Stimulated activated CD4-positive, alpha-beta T cell treated with anti-CD3 and anti-CD28 coated beads, Interleukin-2, amount 100 ng/mL, for 4 hours (primary cell): ENCODE measurements around the gene SIGLEC11.
"Not testable (repeated sequence)": the region's sequence is repeated elsewhere in the genome, so short reads cannot be mapped to it uniquely, and the experiment has no call there.

Experiments
- DNase-seq: peaks from one replicate; pipeline ENCODE4 v3.0.0-alpha.2; 2020; ENCODE audit warnings: low read depth

SIGLEC11 gene, protein sequence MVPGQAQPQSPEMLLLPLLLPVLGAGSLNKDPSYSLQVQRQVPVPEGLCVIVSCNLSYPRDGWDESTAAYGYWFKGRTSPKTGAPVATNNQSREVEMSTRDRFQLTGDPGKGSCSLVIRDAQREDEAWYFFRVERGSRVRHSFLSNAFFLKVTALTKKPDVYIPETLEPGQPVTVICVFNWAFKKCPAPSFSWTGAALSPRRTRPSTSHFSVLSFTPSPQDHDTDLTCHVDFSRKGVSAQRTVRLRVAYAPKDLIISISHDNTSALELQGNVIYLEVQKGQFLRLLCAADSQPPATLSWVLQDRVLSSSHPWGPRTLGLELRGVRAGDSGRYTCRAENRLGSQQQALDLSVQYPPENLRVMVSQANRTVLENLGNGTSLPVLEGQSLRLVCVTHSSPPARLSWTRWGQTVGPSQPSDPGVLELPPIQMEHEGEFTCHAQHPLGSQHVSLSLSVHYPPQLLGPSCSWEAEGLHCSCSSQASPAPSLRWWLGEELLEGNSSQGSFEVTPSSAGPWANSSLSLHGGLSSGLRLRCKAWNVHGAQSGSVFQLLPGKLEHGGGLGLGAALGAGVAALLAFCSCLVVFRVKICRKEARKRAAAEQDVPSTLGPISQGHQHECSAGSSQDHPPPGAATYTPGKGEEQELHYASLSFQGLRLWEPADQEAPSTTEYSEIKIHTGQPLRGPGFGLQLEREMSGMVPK

DNA sequence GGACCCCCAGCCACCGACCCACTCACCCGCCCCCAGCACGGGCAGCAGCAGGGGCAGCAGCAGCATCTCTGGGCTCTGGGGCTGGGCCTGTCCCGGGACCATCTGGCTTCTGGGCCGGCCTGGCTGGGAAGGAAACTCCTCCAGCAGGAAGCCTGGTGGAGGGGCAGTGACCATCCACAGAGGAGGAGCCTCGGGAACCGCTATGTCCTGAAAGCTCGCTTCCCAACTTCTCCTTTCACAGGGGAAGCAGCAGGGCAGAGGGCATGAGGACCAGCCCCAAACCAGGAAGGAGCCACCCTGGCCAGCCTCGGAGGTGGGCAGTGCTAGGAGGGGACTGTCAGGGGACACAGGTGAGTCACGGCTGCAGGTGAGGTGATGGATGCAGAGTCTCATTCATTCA is at the start of gene SIGLEC11:
TSS of gene SIGLEC11 (minus strand) at position 193 of the 400 bp plus-strand sequence. CDS start at position 102, 91 bp downstream.
- not testable (repeated sequence) for DNase-seq

DNA sequence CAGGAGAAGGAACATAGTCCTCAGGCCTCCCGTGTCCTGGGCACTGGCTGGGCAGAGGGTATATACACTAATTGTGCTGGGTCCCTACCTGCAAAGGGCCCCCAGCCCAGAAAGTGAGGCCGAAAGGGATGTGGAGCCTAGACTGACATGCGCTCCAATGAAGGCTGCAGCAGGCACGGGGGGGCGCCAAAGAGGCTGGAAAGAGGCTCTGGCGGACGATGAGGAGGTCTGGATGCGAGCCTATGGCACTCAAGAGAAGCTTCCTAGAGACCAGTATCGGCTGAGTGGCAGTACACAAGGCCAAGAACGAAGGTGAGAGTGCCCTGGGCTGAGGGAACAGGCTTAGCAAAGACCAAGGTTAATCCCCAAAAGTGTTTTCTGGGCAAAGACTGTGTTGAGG is 47.6 kb upstream of the SIGLEC11 start:
- DNase-seq: no peak

DNA sequence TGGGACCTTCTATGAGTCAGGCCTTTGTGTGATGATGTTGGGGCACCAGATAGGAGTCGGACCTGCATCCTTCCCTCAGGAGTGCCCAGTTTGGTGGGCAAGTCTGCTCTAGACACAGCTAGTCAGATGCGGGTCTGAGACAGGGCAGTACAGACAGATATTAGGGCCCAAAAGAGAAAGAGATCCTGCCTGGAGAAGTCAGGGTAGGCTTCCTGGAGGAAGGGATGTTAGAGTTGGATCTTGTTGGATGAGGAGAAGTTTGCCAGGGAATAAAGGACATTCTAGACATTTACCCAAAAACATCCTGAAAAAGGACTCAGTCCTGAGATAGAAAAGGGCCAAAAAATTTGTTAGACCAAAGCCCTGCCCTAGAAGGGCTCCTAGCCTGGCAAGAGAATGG is 47.0 kb upstream of the SIGLEC11 start:
- no peak for DNase-seq

DNA sequence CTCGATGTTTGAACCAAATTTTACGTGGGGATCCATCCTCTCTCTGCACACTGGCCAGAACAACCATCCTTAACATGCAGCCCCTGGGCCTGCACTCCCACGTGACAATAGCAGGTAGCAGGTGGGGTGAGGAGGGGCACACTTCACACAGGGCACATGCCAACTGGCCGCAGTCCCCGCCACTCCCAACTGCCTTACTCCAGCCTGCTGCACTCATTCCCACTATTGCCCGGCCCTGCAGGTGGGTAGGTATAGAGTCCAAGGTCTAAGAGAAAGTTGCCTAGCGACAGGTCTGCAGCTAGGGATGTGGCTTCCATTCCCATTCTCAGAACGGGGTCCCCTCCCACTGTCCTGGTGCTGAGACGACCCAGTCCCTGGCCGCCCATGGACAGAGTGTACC is 46.2 kb upstream of the SIGLEC11 start:
- no peak for DNase-seq

DNA sequence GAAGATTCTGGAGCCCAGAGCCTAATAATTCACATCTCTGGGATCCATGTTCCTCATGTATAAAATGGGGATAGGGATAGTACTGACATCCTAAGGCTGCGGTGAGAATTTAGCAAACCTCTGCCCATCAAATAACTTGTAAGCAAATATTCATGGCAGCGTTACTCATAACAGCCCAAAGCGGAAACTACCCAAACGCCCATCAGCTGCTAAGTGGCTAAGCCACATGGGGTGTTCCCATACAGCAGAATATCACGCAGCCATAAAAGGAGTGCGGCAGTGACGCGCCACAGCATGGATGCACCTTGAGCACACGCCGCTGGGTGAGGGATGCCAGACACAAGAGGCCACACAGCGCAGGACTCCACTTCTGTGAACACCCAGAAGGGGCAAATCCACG is 44.5 kb upstream of the SIGLEC11 start:
- DNase-seq: no peak

DNA sequence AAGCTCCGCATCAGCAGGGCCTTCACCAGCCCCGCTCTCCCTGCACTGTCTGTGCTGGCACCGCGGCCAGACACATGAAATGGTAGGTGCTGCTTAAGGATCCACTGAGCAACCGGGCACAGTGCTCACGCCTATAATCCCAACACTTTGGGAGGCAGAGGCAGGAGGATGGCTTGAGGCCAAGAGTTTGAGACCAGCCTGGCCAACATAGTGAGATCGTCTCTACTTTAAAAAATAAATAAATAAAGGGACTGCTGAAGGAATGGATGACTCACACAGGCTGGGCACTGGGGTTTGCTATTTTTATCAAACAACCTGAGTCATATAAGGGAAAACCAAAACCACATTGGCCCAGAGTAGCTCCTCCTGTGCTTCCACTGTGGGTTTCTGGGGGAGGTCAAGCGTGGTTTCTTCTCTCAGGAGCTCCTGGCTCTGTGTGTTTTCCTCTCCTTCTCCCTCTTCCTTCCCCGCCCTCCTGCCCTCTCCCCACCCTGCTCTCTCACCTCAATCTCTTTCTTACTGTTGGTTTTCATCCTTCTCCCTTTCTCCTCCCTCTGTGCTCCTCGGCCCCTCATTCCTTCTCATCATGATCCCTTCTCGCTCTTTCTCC is 42.9 kb upstream of the SIGLEC11 start:
- no peak for DNase-seq

DNA sequence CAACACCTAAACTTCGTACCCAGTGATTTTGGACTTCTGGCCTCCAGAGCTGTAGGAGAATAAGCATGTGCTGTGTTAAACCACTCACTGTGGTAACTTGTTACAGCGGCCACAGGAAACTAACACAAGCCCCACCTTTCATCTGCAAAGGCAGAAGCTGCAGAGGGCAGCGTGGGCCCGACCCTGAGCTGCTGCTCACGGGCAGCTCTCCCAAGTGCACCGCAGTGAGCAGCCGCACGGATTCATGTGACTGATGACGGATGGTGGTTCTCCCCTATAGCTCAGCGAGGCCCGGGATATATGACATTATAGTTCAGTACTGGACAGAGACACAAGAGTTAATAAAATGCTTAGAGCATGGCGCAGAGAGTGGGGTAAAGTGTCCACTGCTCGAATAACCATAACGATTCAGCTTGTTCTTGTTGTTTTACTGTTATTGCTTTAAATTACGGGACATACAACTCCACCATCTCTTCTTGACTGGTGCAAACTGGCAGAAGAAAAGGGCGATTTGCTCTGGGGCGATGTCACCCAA is 42.3 kb upstream of the SIGLEC11 start:
- no peak for DNase-seq

DNA sequence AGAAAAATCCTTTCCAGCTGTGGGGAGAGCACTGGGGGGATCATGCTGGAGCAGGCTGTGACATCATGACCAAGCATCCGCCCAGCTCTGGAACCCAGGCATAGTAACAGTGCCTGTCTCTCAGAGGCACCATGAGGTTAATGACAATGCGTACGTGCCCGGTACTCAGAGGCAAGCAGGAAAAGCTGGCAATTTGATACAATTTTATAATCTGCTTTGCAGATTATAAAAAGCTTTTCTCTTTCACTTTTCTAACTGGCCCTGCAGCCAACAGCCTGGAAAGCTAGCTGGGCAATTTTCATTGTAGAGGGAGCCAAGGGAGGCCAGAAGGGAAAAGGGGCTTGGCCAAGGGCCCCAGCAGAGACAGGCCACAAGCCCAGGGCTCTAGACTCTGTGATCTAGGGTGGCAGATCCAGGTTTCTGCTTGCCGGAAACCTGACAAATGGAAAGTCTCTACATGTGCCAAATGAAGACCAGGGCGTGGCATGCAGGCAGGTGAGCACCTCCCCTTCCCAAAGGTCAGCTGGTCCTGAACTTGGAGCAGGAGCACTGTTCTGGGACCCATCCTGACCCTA is 41.5 kb upstream of the SIGLEC11 start:
- no peak for DNase-seq

DNA sequence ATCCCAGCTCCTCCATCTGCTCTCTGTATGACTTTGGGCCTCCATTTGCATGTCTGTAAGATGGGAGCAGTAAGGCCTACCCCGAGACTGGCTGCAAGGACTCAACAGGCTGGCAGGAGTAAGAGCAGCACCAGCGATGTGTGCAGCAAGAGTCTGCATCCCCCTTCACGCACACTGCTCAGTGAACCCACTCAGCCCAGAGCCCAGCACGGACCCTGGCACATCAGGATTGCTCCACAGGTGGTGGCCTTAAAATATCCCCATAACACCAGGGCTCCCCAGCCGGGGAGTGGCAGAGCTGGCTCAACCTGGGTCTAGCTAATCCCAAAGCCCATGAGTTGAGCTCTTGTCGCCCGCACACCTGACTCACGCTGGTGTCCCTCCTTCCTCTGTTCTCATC is 40.8 kb upstream of the SIGLEC11 start:
- no peak for DNase-seq

DNA sequence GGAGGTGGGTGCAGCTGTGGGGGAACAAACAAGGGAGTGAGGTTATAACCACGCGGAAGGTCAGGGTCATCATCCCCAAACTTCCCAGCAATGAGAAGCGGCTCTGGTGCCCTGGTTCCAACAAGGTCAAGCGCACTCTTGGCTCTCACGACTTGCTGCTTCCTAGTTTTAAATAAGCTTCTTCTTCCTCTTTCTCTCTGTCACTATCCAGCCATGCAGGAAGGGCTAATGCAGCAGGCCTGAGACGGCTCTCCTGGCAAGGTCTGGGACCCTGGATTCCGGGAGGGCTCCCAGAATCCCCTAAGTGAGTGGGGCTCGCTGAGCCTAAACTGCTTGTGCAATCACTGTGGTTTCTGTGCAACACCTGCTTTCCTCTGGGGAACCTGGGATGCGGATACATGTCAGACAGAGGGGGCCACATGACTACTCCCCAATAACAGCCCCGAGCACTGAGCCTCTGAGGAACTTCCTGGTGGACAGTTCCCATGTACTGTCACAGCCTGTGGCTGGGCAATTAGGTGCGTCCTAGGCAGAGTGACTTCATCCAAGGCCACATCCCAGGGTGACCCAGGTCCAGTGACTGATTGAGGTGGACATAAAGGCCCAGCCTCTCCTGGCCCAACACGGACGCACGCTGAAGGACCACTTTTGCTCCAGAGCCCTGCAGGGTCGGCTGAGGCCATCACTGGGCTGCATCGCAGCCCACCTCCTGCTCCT is 40.0 kb upstream of the SIGLEC11 start:
- no peak for DNase-seq

DNA sequence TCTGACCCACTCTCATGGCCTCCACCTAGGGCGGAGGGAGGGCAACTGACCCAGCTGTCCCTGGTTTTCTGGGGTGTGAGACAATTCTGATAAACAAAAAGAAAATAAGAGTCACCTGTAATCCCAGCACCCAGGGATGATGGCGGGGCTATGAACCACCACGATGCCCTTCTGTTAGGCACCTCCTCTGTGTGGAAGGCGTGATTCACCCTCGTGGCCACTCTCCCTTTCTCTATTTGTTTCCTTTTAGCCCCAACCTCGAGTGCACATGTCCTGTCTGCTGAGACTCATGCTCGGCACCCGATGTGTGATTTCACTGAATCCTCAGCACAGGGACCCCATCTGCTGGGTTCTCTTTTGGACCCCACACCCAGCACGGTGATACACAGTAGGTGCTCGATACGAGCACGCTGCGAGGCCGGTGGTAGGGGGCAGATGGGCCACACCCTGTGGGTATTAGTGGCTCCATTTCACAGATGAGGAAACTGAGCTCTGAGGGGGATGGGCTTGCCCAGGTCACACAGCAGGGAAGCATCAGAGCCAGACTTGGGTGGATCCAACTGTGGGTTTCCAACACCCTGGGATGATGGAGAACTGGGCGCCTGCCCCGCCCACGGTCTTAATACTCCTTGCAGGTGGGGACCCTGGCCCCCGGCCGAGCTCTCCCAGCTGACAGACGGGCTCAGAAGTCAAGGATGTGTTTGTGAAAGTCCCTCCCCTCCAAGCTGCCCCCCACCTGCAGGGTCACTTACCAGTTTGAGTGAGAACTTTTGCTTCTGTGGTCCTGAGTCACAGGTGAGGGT is 39.3 kb upstream of the SIGLEC11 start:
- DNase-seq: no peak

DNA sequence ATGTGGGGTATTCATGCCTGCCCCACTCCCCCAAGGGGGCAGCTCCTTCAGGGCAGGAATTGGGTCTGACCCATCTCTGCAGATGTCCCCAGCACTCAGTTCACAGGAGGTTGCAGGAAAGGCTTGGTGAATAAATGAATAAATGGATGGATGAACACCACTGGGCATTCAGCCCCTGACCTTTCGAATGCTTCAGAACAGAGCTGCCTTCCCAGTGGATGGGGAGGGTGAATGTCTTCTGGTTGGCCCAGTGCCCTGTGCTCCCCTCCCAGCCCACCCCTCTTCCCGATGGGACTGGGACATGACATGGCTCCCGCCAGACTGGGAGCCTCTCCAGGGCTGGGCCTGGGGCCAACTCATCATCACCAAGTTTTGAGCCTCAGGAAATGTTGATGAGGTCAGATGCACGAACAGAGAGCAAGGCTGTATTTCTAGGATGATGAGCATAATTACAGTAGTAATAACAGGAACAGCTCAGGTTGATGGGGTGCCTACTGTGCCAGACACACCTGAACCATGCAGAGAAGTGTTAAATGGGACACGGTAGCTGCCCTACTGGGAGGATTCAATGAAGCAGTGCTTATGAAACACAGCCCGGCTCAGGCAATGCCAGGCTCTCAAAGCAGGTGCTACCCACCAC is 38.5 kb upstream of the SIGLEC11 start:
- no peak for DNase-seq

DNA sequence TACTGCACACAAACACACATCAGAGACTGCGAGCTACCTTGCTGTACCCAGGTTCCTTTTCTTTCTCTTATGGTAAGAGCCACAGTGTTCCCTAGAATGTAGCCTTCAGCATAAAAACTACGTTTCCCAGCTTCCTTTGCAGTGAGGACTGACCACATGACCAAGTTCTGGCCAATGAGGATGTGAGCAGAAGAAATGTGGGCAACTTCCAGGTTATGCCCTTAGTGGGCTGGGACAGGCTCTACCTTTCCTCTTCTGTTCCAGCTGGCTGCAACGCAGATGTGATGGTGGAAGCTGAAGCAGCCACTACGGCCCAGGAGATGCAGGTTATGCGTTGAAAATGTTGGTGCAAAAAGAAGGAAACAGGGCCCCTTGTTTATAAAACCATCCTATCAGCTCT is 36.7 kb upstream of the SIGLEC11 start:
- no peak for DNase-seq

DNA sequence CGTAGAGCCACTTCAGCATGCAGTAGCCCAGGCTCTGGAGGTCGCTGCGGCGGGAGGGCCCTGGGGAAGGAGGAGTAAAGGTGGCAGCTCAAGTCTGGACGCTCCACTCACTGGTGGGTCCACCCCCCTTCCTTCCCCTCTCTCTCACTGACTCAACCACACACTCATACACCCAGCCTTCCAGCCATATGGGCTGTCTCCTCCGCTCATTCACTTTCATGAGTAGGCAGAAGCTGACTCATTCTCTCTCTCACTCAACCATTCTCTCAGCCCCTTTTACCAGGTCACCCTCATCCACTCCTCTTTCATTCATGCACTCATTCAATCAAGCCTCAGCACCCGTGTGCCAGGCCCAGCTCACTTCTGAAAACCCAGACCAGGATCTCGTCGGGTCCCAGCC is 27.5 kb upstream of the SIGLEC11 start:
- no peak for DNase-seq

DNA sequence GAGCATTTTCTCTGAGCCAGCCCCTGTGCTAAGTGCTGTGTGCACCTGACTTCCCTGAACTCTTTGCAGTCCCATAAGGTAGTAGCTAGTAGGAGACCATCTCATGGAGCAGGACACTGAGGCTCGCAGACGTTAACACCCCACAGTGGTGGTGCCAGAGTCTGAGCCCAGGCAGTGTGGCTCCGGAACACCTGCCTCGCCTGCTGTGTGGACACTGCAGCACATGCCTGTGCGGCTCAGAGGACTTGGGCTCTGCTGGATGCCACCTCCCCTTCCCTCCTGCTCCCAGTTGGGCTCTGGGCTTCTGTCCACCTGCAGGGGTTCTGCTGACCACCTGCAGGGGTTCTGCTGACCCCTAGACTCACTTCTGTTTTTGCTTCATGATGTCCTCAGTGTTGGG is 27.0 kb upstream of the SIGLEC11 start:
- DNase-seq: no peak

DNA sequence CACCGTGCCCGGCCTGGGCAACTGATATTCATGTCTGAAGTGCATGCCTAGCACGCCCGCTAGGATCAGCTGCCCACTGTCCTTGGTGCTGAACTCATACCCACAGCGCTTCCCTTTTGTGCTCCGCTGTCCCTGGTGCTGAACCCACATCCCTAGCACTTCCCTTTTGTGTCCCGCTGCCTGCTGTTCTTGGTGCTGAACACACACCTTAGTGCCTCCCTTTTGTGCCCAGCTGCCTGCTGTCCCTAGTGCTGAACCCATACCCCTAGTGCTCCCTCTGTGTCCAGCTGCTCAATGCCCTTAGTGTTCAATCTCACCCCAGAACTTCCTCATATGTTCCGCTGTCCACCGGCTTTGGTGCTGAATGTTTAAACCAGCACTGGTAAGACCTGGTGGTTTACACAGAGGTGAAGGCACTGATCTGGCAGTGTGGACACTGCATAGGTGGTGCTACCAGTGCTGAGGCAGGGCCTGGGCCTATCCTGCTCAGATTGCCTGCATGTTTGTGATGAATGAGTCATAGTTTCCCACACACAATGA is 26.3 kb upstream of the SIGLEC11 start:
- DNase-seq: peak; percentile 31

DNA sequence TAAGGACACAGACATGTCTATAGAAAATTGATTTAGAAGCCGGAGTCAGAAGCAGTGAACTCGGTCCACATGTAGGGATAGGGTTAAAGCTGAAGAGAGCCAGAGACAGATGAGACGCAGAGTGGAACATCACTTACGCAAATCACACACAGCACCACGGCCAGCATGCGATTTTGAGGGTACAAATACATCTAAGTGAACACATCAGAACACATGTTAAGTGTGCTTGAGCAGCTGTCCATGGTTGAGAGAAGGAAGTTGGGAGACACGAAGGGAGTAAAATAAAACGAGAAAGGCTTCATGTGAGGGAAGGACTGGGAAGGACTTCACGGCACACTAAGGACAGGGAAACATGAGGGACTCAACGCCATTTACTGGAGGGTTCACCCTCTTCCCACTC is 25.4 kb upstream of the SIGLEC11 start:
- DNase-seq: no peak

DNA sequence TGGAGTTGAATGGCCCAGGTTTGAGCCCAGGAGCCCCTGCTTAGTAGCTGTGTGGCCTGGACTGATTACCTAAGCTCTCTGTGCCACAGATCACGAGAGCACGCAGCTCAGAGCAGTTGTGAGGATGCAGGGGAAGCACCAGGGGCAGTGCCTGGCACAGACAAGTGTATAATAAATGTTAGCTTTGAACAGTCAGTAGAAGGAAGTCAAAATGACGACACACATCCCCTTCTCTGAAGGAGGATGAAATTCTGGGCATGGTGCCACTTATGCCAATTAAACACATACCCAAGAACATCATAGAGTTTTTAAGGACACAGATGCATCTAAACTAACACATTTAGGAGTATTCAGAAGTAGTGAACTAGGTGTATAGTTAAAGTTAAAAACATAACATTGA is 24.9 kb upstream of the SIGLEC11 start:
- no peak for DNase-seq

DNA sequence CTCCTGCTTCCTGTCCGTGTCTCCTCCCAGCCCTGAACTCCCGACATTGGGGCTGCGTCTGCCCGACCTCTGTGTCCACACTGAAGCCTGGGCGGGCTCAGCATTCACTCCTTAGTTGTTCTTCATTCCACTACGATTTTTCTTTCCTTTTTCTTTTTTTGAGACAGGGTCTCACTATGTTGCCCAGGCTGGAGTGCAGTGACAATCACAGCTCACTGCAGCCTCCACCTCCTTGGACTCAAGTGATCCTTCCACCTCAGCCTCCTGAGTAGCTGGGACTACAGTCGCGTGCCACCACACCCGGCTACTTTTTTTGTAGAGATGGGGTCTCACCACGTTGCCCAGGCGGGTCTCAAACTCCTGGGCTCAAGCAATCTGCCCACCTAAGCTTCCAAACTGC is 23.5 kb upstream of the SIGLEC11 start:
- no peak for DNase-seq

DNA sequence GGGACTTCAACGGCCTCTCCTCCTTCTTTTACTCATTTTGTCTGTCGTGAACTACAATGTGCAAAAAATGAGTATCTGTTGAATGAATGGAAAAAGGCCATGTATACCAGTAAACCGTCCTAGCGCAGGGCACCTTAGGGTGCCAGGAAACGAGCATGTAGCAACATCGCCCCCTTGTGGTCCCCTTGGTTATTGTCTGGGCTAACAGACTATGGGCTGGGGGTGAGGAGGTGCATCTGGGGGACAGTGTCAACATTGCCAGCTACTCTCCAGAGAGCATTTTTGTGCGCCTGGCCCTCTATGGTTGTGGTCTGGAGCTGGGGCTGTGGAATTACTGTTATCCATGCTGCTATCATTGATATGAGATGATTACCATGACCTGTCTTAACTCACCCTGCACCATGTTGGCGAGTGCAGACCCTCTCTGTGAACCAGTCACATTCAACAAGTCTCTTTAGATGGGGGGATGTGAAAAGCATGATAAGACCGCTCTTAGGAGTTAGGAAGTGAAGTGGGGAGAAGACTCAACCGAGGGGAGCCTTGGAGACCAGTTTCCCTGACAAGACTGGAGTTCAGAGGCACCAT is 22.8 kb upstream of the SIGLEC11 start:
- DNase-seq: peak; percentile 68
